GM19463 (cell line): ENCODE data around the gene NSUN2.

Experiments
- ATAC-seq: cut with Tn5 transposase; IDR thresholded peaks from one replicate; pipeline ENCODE4 v1.9.1; 2021; ENCODE audit warnings: mild to moderate bottlenecking, moderate library complexity; ENCODE audit not compliant: unreplicated experiment

The NSUN2 gene

GRCh38 chr5:6606884-6607558, 25.8 kb downstream of the NSUN2 start:
- no peak for ATAC-seq

GRCh38 chr5:6604946-6605345, 27.9 kb downstream of the NSUN2 start:
- ATAC-seq = no peak

GRCh38 chr5:6604341-6604740, 28.5 kb downstream of the NSUN2 start:
- ATAC-seq = no peak

- no peak for ATAC-seq
Measured at GRCh38 chr5:6603643-6604042, 29.2 kb downstream of the NSUN2 start.

GRCh38 chr5:6602441-6602840, 30.4 kb downstream of the NSUN2 start:
- ATAC-seq = no peak

GRCh38 chr5:6601816-6602215, 31.0 kb downstream of the NSUN2 start:
- no peak for ATAC-seq

- no peak for ATAC-seq
Measured at GRCh38 chr5:6601271-6601670, 31.6 kb downstream of the NSUN2 start.

GRCh38 chr5:6599739-6600138, 33.1 kb downstream of the NSUN2 start:
- no peak for ATAC-seq

- ATAC-seq = no peak
Measured at GRCh38 chr5:6598351-6598900, 34.4 kb downstream of the NSUN2 start.

- ATAC-seq = no peak
Measured at GRCh38 chr5:6597557-6597956, 35.3 kb downstream of the NSUN2 start.

- ATAC-seq = no peak
Measured at GRCh38 chr5:6596388-6596787, 36.5 kb downstream of the NSUN2 start.

- ATAC-seq = no peak
Measured at GRCh38 chr5:6595405-6595804, 37.4 kb downstream of the NSUN2 start.

- ATAC-seq = no peak
Measured at GRCh38 chr5:6594066-6594465, 38.8 kb downstream of the NSUN2 start.

- no peak for ATAC-seq
Measured at GRCh38 chr5:6593148-6594016, 39.5 kb downstream of the NSUN2 start.

GRCh38 chr5:6592601-6593000, 40.2 kb downstream of the NSUN2 start:
- no peak for ATAC-seq

GRCh38 chr5:6591671-6592288, 41.1 kb downstream of the NSUN2 start:
- no peak for ATAC-seq

GRCh38 chr5:6590581-6590980, 42.3 kb downstream of the NSUN2 start:
- no peak for ATAC-seq

- no peak for ATAC-seq
Measured at GRCh38 chr5:6587171-6587570, 45.7 kb downstream of the NSUN2 start.

GRCh38 chr5:6586647-6587042, 46.2 kb downstream of the NSUN2 start:
- no peak for ATAC-seq

GRCh38 chr5:6585939-6586646, 46.8 kb downstream of the NSUN2 start:
- ATAC-seq = no peak

- no peak for ATAC-seq
Measured at GRCh38 chr5:6585168-6585567, 47.7 kb downstream of the NSUN2 start.
